ENCODE results near the gene DPH7. TPM values are rescaled to one million over a fixed set of nuclear protein-coding genes. Genes with fewer than 3 reads are reported as not detected.

The DPH7 gene
- total RNA-seq, 1 donor from 2014 or later, result 57.2 TPM

DNA sequence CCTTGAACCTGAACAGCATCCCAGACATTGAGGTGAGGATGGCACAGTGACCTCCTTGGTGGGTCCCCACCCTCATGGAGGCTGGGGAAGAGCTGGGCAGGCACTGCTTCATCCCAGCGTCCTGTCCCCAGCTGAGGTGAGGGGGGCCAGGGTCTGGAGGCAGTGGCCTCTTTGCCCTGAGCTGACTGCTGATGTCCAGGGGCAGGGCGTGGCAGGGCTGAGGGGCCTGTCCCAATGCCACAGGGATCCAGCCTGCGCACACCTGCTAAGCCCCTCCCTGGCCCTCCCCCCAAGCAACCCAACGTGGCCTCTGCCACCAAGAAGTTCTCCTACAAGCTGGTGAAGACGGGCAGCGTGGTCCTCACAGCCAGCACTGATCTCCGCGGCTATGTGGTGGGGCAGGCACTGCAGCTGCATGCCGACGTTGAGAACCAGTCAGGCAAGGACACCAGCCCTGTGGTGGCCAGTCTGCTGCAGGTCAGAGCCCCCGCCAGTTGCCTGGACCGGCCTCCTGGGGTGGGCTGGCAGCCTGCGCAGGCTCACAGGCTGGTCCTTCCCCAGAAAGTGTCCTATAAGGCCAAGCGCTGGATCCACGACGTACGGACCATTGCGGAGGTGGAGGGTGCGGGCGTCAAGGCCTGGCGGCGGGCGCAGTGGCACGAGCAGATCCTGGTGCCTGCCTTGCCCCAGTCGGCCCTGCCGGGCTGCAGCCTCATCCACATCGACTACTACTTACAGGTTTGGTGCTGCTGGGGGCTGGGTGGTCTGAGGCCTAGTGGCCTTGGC, 35.2 kb upstream of the DPH7 start:
- peaks cover 19 to 26% of the 10 kb centered on the region in 2 donors for H3K36me3 ChIP-seq
- intact Hi-C loops (cut with DNase I), result no loop called here
- TF ChIP-seq, protein P1, sequence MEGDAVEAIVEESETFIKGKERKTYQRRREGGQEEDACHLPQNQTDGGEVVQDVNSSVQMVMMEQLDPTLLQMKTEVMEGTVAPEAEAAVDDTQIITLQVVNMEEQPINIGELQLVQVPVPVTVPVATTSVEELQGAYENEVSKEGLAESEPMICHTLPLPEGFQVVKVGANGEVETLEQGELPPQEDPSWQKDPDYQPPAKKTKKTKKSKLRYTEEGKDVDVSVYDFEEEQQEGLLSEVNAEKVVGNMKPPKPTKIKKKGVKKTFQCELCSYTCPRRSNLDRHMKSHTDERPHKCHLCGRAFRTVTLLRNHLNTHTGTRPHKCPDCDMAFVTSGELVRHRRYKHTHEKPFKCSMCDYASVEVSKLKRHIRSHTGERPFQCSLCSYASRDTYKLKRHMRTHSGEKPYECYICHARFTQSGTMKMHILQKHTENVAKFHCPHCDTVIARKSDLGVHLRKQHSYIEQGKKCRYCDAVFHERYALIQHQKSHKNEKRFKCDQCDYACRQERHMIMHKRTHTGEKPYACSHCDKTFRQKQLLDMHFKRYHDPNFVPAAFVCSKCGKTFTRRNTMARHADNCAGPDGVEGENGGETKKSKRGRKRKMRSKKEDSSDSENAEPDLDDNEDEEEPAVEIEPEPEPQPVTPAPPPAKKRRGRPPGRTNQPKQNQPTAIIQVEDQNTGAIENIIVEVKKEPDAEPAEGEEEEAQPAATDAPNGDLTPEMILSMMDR (IDR thresholded peaks at IDR 0.05), result no peak

DNA sequence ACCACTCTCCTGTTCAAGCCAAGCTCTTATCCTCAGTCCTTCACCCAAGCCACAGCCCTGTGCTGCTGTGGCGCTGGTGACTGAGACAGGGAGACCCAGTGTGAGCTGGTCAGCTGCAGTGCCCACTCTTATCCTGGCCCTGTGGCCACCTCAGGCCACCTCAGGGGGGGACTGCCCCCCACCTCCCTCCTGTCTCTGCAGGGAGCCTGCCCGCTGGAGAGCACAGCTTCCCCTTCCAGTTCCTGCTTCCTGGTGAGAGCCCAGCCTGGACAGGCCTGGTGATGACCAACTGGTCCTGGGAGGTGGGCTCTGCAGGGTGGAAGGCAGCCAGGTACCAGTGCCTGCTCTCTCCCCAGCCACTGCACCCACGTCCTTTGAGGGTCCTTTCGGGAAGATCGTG, 34.5 kb upstream of the DPH7 start:
- intact Hi-C loops (cut with DNase I), result no loop called here
- H3K4me1 ChIP-seq, result peaks cover 0 to 25% of the 10 kb centered on the region in 2 donors
- DNase-seq (ENCODE audit: low spot score in 2 of 2), result no peak

More for the DNA sequence above, 35.2 kb upstream of the DPH7 start:
- Histone ChIP-seq H3K27ac (no peak overlapping the region), H3K27me3 (no peaks in the 10 kb centered on the region), H3K4me3 (no peak overlapping the region), H3K9me3 (no peaks in the 10 kb centered on the region), H3K4me1 (peaks cover 0 to 25% of the 10 kb centered on the region in 2 donors)
- DNase-seq (ENCODE audit: low spot score in 2 of 2), result no peak

DNA sequence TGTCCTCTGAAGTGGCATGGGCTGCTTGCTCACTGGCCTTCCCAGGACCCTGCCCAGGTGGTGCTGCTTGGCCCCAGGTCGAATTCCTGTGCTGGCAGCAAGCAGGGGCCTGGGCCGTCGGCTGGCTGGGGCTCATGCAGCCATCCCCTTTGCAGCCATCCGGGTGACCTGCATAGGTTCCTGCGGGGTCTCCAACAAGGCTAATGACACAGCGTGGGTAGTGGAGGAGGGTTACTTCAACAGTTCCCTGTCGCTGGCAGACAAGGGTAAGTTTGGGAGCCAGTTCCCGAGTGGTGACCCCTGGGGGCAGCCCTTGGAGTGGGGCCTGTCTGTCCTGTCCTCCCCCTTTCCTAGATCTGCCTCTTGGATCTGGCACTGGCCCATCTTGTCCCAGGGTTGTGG, 34.0 kb upstream of the DPH7 start:
- peak overlapping the region in 1 of 2 donors; percentile 61 for H3K27ac ChIP-seq

More for the DNA sequence above, 34.5 kb upstream of the DPH7 start:
- Histone ChIP-seq H3K27ac (no peak overlapping the region), H3K36me3 (peaks cover 19 to 26% of the 10 kb centered on the region in 2 donors), H3K9me3 (no peaks in the 10 kb centered on the region), H3K27me3 (no peaks in the 10 kb centered on the region), H3K4me3 (no peak overlapping the region)
- TF ChIP-seq, protein P1 (IDR thresholded peaks at IDR 0.05), result no peak

DNA sequence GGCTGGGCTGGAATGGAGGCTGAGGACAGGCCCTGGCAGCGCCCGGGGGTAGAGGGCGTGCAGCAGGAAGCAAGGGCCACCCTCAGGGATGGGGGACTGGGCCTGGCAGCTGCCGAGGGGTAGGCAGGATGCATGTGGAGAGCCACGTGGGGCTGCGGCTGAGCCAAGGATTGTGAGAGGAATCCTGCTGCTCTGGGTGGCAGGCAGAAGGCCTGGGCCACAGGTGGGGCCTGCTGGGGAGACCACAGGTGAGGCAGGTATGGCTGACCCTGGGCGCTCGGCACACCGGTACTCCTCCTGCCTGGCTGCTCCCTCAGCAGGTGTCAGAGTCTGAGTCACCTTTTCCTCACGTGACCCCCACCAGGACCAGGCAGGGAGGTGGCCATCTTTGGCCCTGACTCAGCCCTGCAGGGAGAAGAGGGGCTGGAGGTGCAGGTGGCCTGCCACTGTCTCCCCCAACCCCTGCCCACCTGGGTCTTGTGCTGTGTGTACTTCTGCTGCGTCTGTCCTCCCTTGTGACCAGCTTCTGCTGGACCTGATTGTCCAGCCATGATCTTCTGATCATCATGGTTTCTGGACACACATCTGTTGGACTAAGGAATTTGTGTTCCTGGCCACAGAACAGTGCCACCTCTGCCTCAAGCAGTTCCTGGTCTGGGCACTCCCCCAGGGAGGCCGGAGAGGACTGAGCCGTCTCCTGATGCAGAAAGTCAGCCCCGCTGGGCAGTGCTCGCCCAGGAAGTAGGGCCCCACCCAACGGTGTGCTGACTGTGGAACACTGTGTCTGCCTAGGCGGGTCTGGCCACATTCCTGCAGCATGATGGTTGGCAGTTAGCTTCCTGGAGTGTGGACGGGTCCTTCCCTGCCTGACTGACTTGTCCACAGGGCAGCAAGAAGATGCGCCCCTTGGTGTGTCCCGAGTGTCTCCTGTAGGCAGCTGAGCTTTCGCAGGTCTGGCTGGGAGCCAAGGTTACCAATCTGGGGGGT, 33.2 kb upstream of the DPH7 start:
- no peak overlapping the region for H3K4me3 ChIP-seq
- peak overlapping the region in 1 of 2 donors; percentile 61 for H3K27ac ChIP-seq
- DNase-seq (ENCODE audit: low spot score in 2 of 2), result peak in 1 of 2 donors; percentile 80

More for the DNA sequence above, 34.0 kb upstream of the DPH7 start:
- peaks cover 0 to 20% of the 10 kb centered on the region in 2 donors for H3K4me1 ChIP-seq
- H3K9me3 ChIP-seq, result no peaks in the 10 kb centered on the region
- no peak overlapping the region for H3K4me3 ChIP-seq
- intact Hi-C loops (cut with DNase I), result no loop called here
- no peak for DNase-seq (ENCODE audit: low spot score in 2 of 2)
- TF ChIP-seq, protein P1 (IDR thresholded peaks at IDR 0.05), result no peak
- H3K36me3 ChIP-seq, result peaks cover 19 to 26% of the 10 kb centered on the region in 2 donors
- no peaks in the 10 kb centered on the region for H3K27me3 ChIP-seq

DNA sequence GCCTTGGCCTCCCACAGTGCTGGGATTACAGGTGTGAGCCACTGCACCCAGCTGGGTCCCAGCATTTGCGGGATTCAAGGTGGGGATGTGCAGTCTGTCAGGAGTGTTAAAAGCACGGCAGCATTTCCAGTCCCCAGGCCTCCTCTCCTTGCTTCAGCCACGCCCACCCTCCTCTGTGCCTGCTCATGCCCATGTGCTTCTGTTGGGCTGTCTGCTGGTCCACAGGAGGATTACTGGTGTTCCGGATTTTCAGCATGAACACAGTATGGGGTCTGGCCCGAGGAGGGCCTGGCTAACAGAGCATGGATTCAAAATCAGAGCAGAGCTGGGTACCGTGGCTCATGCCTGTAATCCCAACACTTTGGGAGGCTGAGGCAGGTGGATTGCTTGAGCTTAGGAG, 32.2 kb upstream of the DPH7 start:
- Histone ChIP-seq H3K27ac (no peak overlapping the region), H3K36me3 (peaks cover 19 to 26% of the 10 kb centered on the region in 2 donors)

More for the DNA sequence above, 33.2 kb upstream of the DPH7 start:
- intact Hi-C loops (cut with DNase I), result no loop called here
- H3K27me3 ChIP-seq, result no peaks in the 10 kb centered on the region
- peaks cover 0 to 21% of the 10 kb centered on the region in 2 donors for H3K4me1 ChIP-seq
- H3K9me3 ChIP-seq, result no peaks in the 10 kb centered on the region
- TF ChIP-seq, protein P1 (IDR thresholded peaks at IDR 0.05), result no peak
- peaks cover 19 to 26% of the 10 kb centered on the region in 2 donors for H3K36me3 ChIP-seq

More for the DNA sequence above, 32.2 kb upstream of the DPH7 start:
- DNase-seq (ENCODE audit: low spot score in 2 of 2), result no peak
- TF ChIP-seq, protein P1 (IDR thresholded peaks at IDR 0.05), result no peak
- Histone ChIP-seq H3K4me1 (peaks cover 6 to 28% of the 10 kb centered on the region in 2 donors), H3K4me3 (no peak overlapping the region), H3K27me3 (no peaks in the 10 kb centered on the region), H3K9me3 (no peaks in the 10 kb centered on the region)
- intact Hi-C loops (cut with DNase I), result no loop called here
